ENCODE data around the gene ST8SIA6.
"Not testable (repeated sequence)": the region's sequence is repeated elsewhere in the genome, so short reads cannot be mapped to it uniquely, and the experiment has no call there.

Gene ST8SIA6

GRCh38 chr10:17409170-17409733 lies 45.1 kb downstream of the ST8SIA6 start:
- TF ChIP-seq CTCF (conservative IDR thresholded peaks at IDR 0.05; ENCODE audit: low read length) = peak; percentile 58
- H3K4me3 ChIP-seq (ENCODE audit: low read length) = no peak overlapping the region
- peak; percentile 6 for DNase-seq (ENCODE audit: low read depth)

- no peak overlapping the region for H3K4me3 ChIP-seq (ENCODE audit: low read length)
- DNase-seq (ENCODE audit: low read depth) = no peak
- no peak for TF ChIP-seq CTCF (conservative IDR thresholded peaks at IDR 0.05; ENCODE audit: low read length)
These were observed 47.3 kb downstream of the ST8SIA6 start for GRCh38 chr10:17407047-17407446.

- no peak for TF ChIP-seq CTCF (conservative IDR thresholded peaks at IDR 0.05; ENCODE audit: low read length)
- no peak overlapping the region for H3K4me3 ChIP-seq (ENCODE audit: low read length)
- no peak for DNase-seq (ENCODE audit: low read depth)
These were observed 48.2 kb downstream of the ST8SIA6 start for GRCh38 chr10:17406036-17406834.

- DNase-seq (ENCODE audit: low read depth) = no peak
- TF ChIP-seq CTCF (conservative IDR thresholded peaks at IDR 0.05; ENCODE audit: low read length) = no peak
- no peak overlapping the region for H3K4me3 ChIP-seq (ENCODE audit: low read length)
These were observed 51.2 kb downstream of the ST8SIA6 start for GRCh38 chr10:17403161-17403560.

- not testable (repeated sequence) for H3K4me3 ChIP-seq (ENCODE audit: low read length); DNase-seq (ENCODE audit: low read depth)
These were observed 52.4 kb downstream of the ST8SIA6 start for GRCh38 chr10:17402040-17402439.

GRCh38 chr10:17396004-17396403 lies 58.4 kb downstream of the ST8SIA6 start:
- no peak for TF ChIP-seq CTCF (conservative IDR thresholded peaks at IDR 0.05; ENCODE audit: low read length)
- no peak overlapping the region for H3K4me3 ChIP-seq (ENCODE audit: low read length)
- DNase-seq (ENCODE audit: low read depth) = no peak

- no peak for TF ChIP-seq CTCF (conservative IDR thresholded peaks at IDR 0.05; ENCODE audit: low read length)
- no peak overlapping the region for H3K4me3 ChIP-seq (ENCODE audit: low read length)
- no peak for DNase-seq (ENCODE audit: low read depth)
These were observed 59.5 kb downstream of the ST8SIA6 start for GRCh38 chr10:17394854-17395253.
